ENCODE results near the gene ECE1. TPM values are rescaled to one million over a fixed set of nuclear protein-coding genes. Genes with fewer than 3 reads are reported as not detected.

ECE1 gene
- total and polyA plus RNA-seq, 2 of the 13 experiments (the other 11 are each of a cell fraction or from before 2014, with no cell fraction given), result 13.5 to 21.2 TPM

DNA sequence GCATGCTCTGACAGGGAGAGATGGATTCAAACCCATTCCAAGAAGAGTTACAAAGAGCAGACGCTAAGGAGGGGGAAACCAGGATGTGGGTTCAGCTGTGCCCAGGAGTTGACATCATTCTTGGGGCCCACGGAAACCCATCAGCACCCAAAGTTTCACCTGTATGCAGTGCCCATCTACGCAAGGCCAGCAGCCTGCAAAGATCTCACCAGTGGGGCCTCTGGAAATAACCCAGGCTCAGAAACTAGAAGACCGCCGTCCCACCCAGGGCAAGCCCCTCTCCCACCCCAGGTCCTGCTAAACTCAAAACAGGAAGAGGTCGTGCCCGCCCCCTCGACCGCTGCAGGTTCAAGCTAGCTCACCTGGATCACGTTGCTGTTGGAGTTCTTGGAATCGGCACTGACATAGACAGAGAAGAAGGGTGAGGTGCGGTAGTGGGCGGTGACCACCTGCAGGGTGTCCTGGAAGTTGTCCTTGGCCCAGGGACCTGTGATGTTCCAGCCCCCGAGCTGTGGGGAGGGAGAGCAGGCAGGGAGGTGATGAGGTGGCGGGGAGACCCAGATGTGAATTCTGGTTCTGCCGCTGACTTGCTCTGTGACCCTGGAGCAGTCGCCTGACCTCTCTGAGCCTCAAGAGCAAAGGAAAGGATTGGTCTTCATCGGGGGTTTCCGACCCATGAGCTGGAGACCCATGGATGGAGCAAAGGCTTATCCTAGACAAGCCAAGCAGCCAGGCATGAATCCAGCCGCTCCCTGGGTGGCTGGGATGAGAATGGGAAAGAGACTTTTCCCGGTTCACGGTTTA is 31.7 kb downstream of the ECE1 start:
- no peak for DNase-seq (ENCODE audit: low spot score)
- H3K4me3 ChIP-seq (replicated peaks in 1 of 3; ENCODE audit: insufficient read depth in 1 of 3, low read depth in 2 of 3, low read length in 3 of 3), result no peak overlapping the region
- BruUV-seq (replicated peaks), result no TSS peak
- 96% methylated on average over 20 of the region's 22 CpGs for WGBS (ENCODE audit: low lambda C conversion rate)
- in situ Hi-C loops (cut with HindIII; ENCODE audit: extremely low pct_ligation_motif_present, low pct_unique_long_range_greater_than_20kb) (loop anchor here (5.0 kb wide), 1 partner anchor 109 kb away; no protein-coding TSS in a partner anchor), intact Hi-C loops (cut with micrococcal nuclease; ENCODE audit: unreplicated experiment) (no loop called here)
- no peak overlapping the region for H3K4me2 ChIP-seq (ENCODE audit: low read depth, low read length)
- H3K36me3 ChIP-seq (replicated peaks in 1 of 2; ENCODE audit: control insufficient read depth in 1 of 2, insufficient read depth in 2 of 2, low read length in 2 of 2), result peaks cover 6 to 11% of the 10 kb centered on the region in 2 experiments; a peak in 2 of 5 replicates
- no peaks in the 10 kb centered on the region for H3K9me3 ChIP-seq (ENCODE audit: low read length)
- FAIRE-seq, result no peak
- H4K20me1 ChIP-seq (ENCODE audit: insufficient read depth, low read length), result no peaks in the 10 kb centered on the region
- ChIA-PET CTCF (ENCODE audit: low intra/inter-chr PET ratio, low total read pairs) (no interaction called here), POLR2A (no interaction called here)
- H3K4me1 ChIP-seq (ENCODE audit: insufficient read depth, low read length), result peaks cover 23% of the 10 kb centered on the region
- H3K79me2 ChIP-seq (ENCODE audit: insufficient read depth, low read length), result no peaks in the 10 kb centered on the region
- H3K27ac ChIP-seq (ENCODE audit: extremely low read length, insufficient read depth, low read length), result no peak overlapping the region
- H3K9ac ChIP-seq (ENCODE audit: insufficient read depth, low read depth, low read length), result no peak overlapping the region
- TF ChIP-seq ZNF768 (CRISPR knock-in tag; IDR thresholded peaks at IDR 0.05) (peak; percentile 96), ONECUT2 (CRISPR knock-in tag; IDR thresholded peaks at IDR 0.05) (no peak)
- H2AFZ ChIP-seq (ENCODE audit: low read length), result no peak overlapping the region
- ATAC-seq, result no peak
- H3K27me3 ChIP-seq (ENCODE audit: control insufficient read depth in 1 of 2, insufficient read depth in 2 of 2, low read length in 2 of 2), result no peaks in the 10 kb centered on the region

DNA sequence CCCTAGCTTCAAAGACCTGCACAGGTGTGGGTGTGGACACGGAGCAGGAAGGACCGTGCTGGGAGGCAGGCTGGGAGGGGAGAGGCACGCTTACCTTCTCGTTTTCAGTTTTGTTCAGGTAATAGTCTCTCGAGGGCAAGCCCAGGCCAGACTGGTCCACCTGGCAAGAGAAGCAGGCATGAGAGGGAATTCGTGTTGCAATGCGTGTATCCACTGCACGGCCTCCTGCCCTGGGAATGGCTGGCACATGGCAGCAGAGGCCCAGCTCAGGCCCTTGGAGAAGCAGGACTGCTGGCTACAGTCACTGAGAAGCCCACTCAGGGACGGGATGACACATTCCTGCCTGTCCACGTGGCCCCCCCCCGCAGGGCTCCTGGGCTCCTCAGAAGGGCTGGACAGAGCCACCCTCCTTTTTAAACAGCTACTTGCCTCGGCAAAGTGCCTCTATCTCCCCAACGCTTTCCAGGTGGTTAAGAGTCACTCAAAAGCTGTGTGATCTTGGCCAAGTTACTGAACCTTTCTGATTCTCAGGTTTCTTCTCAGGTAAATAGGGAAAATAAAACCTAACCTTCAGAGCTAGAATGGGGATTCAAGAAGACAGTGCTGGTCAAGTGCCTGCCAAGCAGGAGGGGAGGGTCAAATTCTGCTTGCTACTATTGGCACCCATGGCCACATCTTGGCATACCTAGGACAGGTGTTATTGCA is 32.7 kb downstream of the ECE1 start:
- FAIRE-seq, result no peak
- ChIA-PET POLR2A (no interaction called here), CTCF (ENCODE audit: low intra/inter-chr PET ratio, low total read pairs) (interaction anchor here (3.9 kb wide), 1 partner anchor 111 kb away, joined by 52 read pairs; no protein-coding TSS in a partner anchor)
- Histone ChIP-seq H3K27ac (ENCODE audit: extremely low read length, insufficient read depth, low read length) (no peak overlapping the region), H3K36me3 (replicated peaks in 1 of 2; ENCODE audit: control insufficient read depth in 1 of 2, insufficient read depth in 2 of 2, low read length in 2 of 2) (peaks cover 6 to 11% of the 10 kb centered on the region in 2 experiments; a peak in 2 of 5 replicates), H3K27me3 (ENCODE audit: control insufficient read depth in 1 of 2, insufficient read depth in 2 of 2, low read length in 2 of 2) (no peaks in the 10 kb centered on the region), H4K20me1 (ENCODE audit: insufficient read depth, low read length) (no peaks in the 10 kb centered on the region), H3K79me2 (ENCODE audit: insufficient read depth, low read length) (no peaks in the 10 kb centered on the region), H3K4me3 (replicated peaks in 1 of 3; ENCODE audit: insufficient read depth in 1 of 3, low read depth in 2 of 3, low read length in 3 of 3) (no peak overlapping the region), H3K9me3 (ENCODE audit: low read length) (no peaks in the 10 kb centered on the region), H3K4me2 (ENCODE audit: low read depth, low read length) (no peak overlapping the region), H3K9ac (ENCODE audit: insufficient read depth, low read depth, low read length) (no peak overlapping the region), H2AFZ (ENCODE audit: low read length) (no peak overlapping the region), H3K4me1 (ENCODE audit: insufficient read depth, low read length) (peaks cover 18% of the 10 kb centered on the region)
- ATAC-seq, result no peak
- in situ Hi-C loops (cut with HindIII; ENCODE audit: extremely low pct_ligation_motif_present, low pct_unique_long_range_greater_than_20kb), result loop anchor here (5.0 kb wide), 1 partner anchor 110 kb away; no protein-coding TSS in a partner anchor
- intact Hi-C loops (cut with micrococcal nuclease; ENCODE audit: unreplicated experiment), result no loop called here
- TF ChIP-seq ZNF768 (CRISPR knock-in tag; IDR thresholded peaks at IDR 0.05), result peak; percentile 75
- no peak for TF ChIP-seq PLRG1 (conservative IDR thresholded peaks at IDR 0.05)
- no TSS peak for BruUV-seq (replicated peaks)
- 95% methylated on average over 10 of the region's 13 CpGs for WGBS (ENCODE audit: low lambda C conversion rate)
- DNase-seq (ENCODE audit: low spot score), result no peak

Data from HepG2 (cell line).